Testis (tissue), 2 donors: ENCODE data around the gene SLC9A1.
A peak's percentile ranks its signal among the peaks of the same experiment; 100 is the strongest.

ENCODE experiments used
- CTCF ChIP-seq, 3 experiments: fragments of 450-650 bp in 2 of 3; fragments of 200-600 bp in 1 of 3; sonication (generic) in 1 of 3; IDR thresholded peaks; one replicate each; pipeline ENCODE4 v1.5.1; 2016 to 2019; ENCODE audit warnings: antibody characterized with exemption in 3 of 3, mild to moderate bottlenecking in 2 of 3, moderate library complexity in 1 of 3
- POLR2A ChIP-seq: fragments of 450-650 bp; IDR thresholded peaks from one replicate; pipeline ENCODE4 v1.6.1; 2017; ENCODE audit warnings: antibody characterized with exemption, mild to moderate bottlenecking, moderate library complexity

GRCh38 chr1:27102707-27103468 lies 52.0 kb downstream of the SLC9A1 start:
- TF ChIP-seq CTCF (IDR thresholded peaks at IDR 0.05) (peak; percentile 93 to 95 (median 94)), POLR2A (no peak)
